HG02763 (cell line): Measurements from ENCODE around the gene EVL.
"Not testable (repeated sequence)": the region's sequence is repeated elsewhere in the genome, so short reads cannot be mapped to it uniquely, and the experiment has no call there.

Source experiments
- ATAC-seq: cut with Tn5 transposase; IDR thresholded peaks from one replicate; pipeline ENCODE4 v1.9.1; 2021; ENCODE audit warnings: mild to moderate bottlenecking, moderate library complexity; ENCODE audit not compliant: unreplicated experiment

EVL gene

GRCh38 chr14:100038065-100038464 lies 27.2 kb upstream of the EVL start:
- ATAC-seq, result no peak

- no peak for ATAC-seq
These were observed 25.3 kb upstream of the EVL start for GRCh38 chr14:100039903-100040302.

GRCh38 chr14:100041271-100041670 lies 24.0 kb upstream of the EVL start:
- no peak for ATAC-seq

GRCh38 chr14:100042286-100042685 lies 22.9 kb upstream of the EVL start:
- no peak for ATAC-seq

GRCh38 chr14:100045642-100046344 lies 19.4 kb upstream of the EVL start:
- no peak for ATAC-seq

GRCh38 chr14:100047600-100047999 lies 17.6 kb upstream of the EVL start:
- ATAC-seq, result no peak

- ATAC-seq, result no peak
These were observed 16.4 kb upstream of the EVL start for GRCh38 chr14:100048786-100049185.

- no peak for ATAC-seq
These were observed 16.0 kb upstream of the EVL start for GRCh38 chr14:100049220-100049619.

GRCh38 chr14:100051103-100051502 lies 14.1 kb upstream of the EVL start:
- no peak for ATAC-seq

- no peak for ATAC-seq
These were observed 13.7 kb upstream of the EVL start for GRCh38 chr14:100051543-100051942.

- ATAC-seq, result no peak
These were observed 12.4 kb upstream of the EVL start for GRCh38 chr14:100052819-100053218.

- ATAC-seq, result no peak
These were observed 10.7 kb upstream of the EVL start for GRCh38 chr14:100054316-100055075.

GRCh38 chr14:100056431-100056830 lies 8.8 kb upstream of the EVL start:
- ATAC-seq, result no peak

GRCh38 chr14:100056964-100057795 lies 8.0 kb upstream of the EVL start:
- no peak for ATAC-seq

- peak; percentile 55 for ATAC-seq
These were observed 6.3 kb upstream of the EVL start for GRCh38 chr14:100058777-100059437.

- ATAC-seq, result no peak
These were observed 5.8 kb upstream of the EVL start for GRCh38 chr14:100059438-100059781.

- ATAC-seq, result no peak
These were observed 4.5 kb upstream of the EVL start for GRCh38 chr14:100060760-100061159.

GRCh38 chr14:100062590-100062989 lies 2.6 kb upstream of the EVL start:
- ATAC-seq, result no peak

GRCh38 chr14:100063314-100063941 lies 1.8 kb upstream of the EVL start:
- no peak for ATAC-seq

GRCh38 chr14:100064335-100065092 lies 708 bp upstream of the EVL start:
- not testable (repeated sequence) for ATAC-seq
